ENCODE results near the gene GRID1.
"Not testable (repeated sequence)": the region's sequence is repeated elsewhere in the genome, so short reads cannot be mapped to it uniquely, and the experiment has no call there.

The GRID1 gene

GRCh38 chr10:85719408-85719807, 647.2 kb downstream of the GRID1 start:
- in situ Hi-C loops (cut with MboI; ENCODE audit: low pct_unique_long_range_greater_than_20kb, low sequenced_read_pairs) = no loop called here

GRCh38 chr10:85713885-85714284, 652.7 kb downstream of the GRID1 start:
- no peak for DNase-seq
- in situ Hi-C loops (cut with MboI; ENCODE audit: low pct_unique_long_range_greater_than_20kb, low sequenced_read_pairs) = no loop called here

More at GRCh38 chr10:85719408-85719807, 647.2 kb downstream of the GRID1 start:
- DNase-seq = peak; percentile 28

GRCh38 chr10:85702768-85703167, 663.8 kb downstream of the GRID1 start:
- in situ Hi-C loops (cut with MboI; ENCODE audit: low pct_unique_long_range_greater_than_20kb, low sequenced_read_pairs) = no loop called here
- DNase-seq = no peak

GRCh38 chr10:85699066-85699465, 667.5 kb downstream of the GRID1 start:
- in situ Hi-C loops (cut with MboI; ENCODE audit: low pct_unique_long_range_greater_than_20kb, low sequenced_read_pairs); DNase-seq: not testable (repeated sequence)

- DNase-seq = no peak
These were observed 669.7 kb downstream of the GRID1 start for GRCh38 chr10:85696893-85697292.

GRCh38 chr10:85682621-85683020, 684.0 kb downstream of the GRID1 start:
- no peak for DNase-seq
- in situ Hi-C loops (cut with MboI; ENCODE audit: low pct_unique_long_range_greater_than_20kb, low sequenced_read_pairs) = no loop called here

More at GRCh38 chr10:85696893-85697292, 669.7 kb downstream of the GRID1 start:
- in situ Hi-C loops (cut with MboI; ENCODE audit: low pct_unique_long_range_greater_than_20kb, low sequenced_read_pairs) = no loop called here

GRCh38 chr10:85679710-85680109, 686.9 kb downstream of the GRID1 start:
- DNase-seq = no peak
- in situ Hi-C loops (cut with MboI; ENCODE audit: low pct_unique_long_range_greater_than_20kb, low sequenced_read_pairs) = no loop called here

GRCh38 chr10:85679061-85679460, 687.5 kb downstream of the GRID1 start:
- in situ Hi-C loops (cut with MboI; ENCODE audit: low pct_unique_long_range_greater_than_20kb, low sequenced_read_pairs) = no loop called here
- DNase-seq = no peak

GRCh38 chr10:85674851-85675250, 691.7 kb downstream of the GRID1 start:
- DNase-seq = no peak
- in situ Hi-C loops (cut with MboI; ENCODE audit: low pct_unique_long_range_greater_than_20kb, low sequenced_read_pairs) = no loop called here

GRCh38 chr10:85673270-85673669, 693.3 kb downstream of the GRID1 start:
- DNase-seq = no peak

GRCh38 chr10:85671530-85671929, 695.1 kb downstream of the GRID1 start:
- DNase-seq = no peak
- in situ Hi-C loops (cut with MboI; ENCODE audit: low pct_unique_long_range_greater_than_20kb, low sequenced_read_pairs) = no loop called here

More at GRCh38 chr10:85673270-85673669, 693.3 kb downstream of the GRID1 start:
- in situ Hi-C loops (cut with MboI; ENCODE audit: low pct_unique_long_range_greater_than_20kb, low sequenced_read_pairs) = no loop called here

GRCh38 chr10:85668522-85668921, 698.1 kb downstream of the GRID1 start:
- in situ Hi-C loops (cut with MboI; ENCODE audit: low pct_unique_long_range_greater_than_20kb, low sequenced_read_pairs) = no loop called here
- no peak for DNase-seq

- in situ Hi-C loops (cut with MboI; ENCODE audit: low pct_unique_long_range_greater_than_20kb, low sequenced_read_pairs) = no loop called here
- DNase-seq = no peak
These were observed 698.9 kb downstream of the GRID1 start for GRCh38 chr10:85667638-85668233.

- DNase-seq = no peak
- in situ Hi-C loops (cut with MboI; ENCODE audit: low pct_unique_long_range_greater_than_20kb, low sequenced_read_pairs) = no loop called here
These were observed 699.6 kb downstream of the GRID1 start for GRCh38 chr10:85666987-85667386.

- DNase-seq = no peak
- in situ Hi-C loops (cut with MboI; ENCODE audit: low pct_unique_long_range_greater_than_20kb, low sequenced_read_pairs) = no loop called here
These were observed 700.5 kb downstream of the GRID1 start for GRCh38 chr10:85666102-85666501.

- in situ Hi-C loops (cut with MboI; ENCODE audit: low pct_unique_long_range_greater_than_20kb, low sequenced_read_pairs) = no loop called here
- no peak for DNase-seq
These were observed 700.9 kb downstream of the GRID1 start for GRCh38 chr10:85665681-85666080.

- in situ Hi-C loops (cut with MboI; ENCODE audit: low pct_unique_long_range_greater_than_20kb, low sequenced_read_pairs) = no loop called here
- DNase-seq = no peak
These were observed 701.5 kb downstream of the GRID1 start for GRCh38 chr10:85665078-85665477.

- DNase-seq = no peak
- in situ Hi-C loops (cut with MboI; ENCODE audit: low pct_unique_long_range_greater_than_20kb, low sequenced_read_pairs) = no loop called here
These were observed 705.5 kb downstream of the GRID1 start for GRCh38 chr10:85661123-85661522.

- in situ Hi-C loops (cut with MboI; ENCODE audit: low pct_unique_long_range_greater_than_20kb, low sequenced_read_pairs) = no loop called here
These were observed 707.3 kb downstream of the GRID1 start for GRCh38 chr10:85659331-85659730.

GRCh38 chr10:85658518-85658917, 708.1 kb downstream of the GRID1 start:
- no peak for DNase-seq
- in situ Hi-C loops (cut with MboI; ENCODE audit: low pct_unique_long_range_greater_than_20kb, low sequenced_read_pairs) = no loop called here

More at GRCh38 chr10:85659331-85659730, 707.3 kb downstream of the GRID1 start:
- DNase-seq = no peak

GRCh38 chr10:85657476-85658113, 709.0 kb downstream of the GRID1 start:
- in situ Hi-C loops (cut with MboI; ENCODE audit: low pct_unique_long_range_greater_than_20kb, low sequenced_read_pairs) = no loop called here
- no peak for DNase-seq
